GM21528 (cell line): ENCODE measurements around the gene ANXA4.
"Not testable (repeated sequence)": the region's sequence is repeated elsewhere in the genome, so short reads cannot be mapped to it uniquely, and the experiment has no call there.

ENCODE experiments used
- ATAC-seq: cut with Tn5 transposase; IDR thresholded peaks from one replicate; pipeline ENCODE4 v1.9.1; 2021; ENCODE audit warnings: mild to moderate bottlenecking, moderate library complexity; ENCODE audit not compliant: unreplicated experiment, low FRiP score

The ANXA4 gene

DNA sequence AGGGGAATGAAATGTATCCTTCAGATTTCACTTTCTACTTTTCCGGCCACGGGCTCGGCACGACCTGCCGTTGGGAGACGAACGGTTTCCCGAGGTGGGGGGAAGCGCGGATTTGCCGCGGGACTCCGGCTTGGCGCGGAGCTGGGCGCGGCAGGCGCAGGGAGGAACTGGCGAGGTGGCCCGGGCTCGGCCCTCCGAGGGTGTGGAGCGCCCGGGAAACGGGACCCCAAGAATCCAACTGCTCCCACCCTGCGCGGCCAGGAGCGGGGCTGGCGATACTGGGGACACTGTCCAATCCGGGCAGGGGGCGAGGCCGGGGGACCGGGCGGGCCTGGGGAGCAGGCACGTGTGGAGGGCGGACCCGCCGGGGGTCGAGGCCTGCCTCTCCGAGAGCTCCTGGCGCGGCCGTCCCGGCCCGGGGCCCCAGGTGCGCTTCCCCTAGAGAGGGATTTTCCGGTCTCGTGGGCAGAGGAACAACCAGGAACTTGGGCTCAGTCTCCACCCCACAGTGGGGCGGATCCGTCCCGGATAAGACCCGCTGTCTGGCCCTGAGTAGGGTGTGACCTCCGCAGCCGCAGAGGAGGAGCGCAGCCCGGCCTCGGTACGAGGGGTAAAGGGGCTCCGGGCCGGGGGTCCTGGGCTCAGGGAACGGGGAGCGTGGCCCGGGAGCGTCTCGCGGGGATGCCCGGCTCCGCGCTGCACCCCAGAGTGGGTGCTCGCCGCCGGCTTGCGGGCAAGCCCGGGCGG lies at the start of gene ANXA4:
ANXA4 (plus strand) TSS at position 560 of the 747 bp plus-strand sequence. CDS start 39,432 bp downstream, outside the sequence.
- ATAC-seq = peak; percentile 83

DNA sequence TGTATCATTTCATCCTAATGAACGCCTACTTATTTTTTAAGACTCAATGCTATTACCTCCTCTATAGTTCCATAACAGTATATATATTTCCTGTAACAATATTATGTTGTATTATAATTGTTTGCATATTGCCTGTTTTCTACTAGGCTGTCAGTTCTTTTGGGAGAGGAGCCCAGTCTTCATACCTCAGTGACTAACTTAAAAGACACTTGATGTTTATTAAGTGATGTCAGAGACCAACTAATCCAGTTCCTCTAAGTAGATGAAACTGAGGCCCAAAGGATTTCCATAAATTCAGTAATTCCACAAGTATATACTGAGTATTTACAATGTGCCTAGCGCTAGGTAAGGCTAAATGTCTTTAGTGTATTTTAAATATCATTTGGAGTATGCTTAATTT lies 49.5 kb upstream of the ANXA4 start:
- ATAC-seq = no peak

DNA sequence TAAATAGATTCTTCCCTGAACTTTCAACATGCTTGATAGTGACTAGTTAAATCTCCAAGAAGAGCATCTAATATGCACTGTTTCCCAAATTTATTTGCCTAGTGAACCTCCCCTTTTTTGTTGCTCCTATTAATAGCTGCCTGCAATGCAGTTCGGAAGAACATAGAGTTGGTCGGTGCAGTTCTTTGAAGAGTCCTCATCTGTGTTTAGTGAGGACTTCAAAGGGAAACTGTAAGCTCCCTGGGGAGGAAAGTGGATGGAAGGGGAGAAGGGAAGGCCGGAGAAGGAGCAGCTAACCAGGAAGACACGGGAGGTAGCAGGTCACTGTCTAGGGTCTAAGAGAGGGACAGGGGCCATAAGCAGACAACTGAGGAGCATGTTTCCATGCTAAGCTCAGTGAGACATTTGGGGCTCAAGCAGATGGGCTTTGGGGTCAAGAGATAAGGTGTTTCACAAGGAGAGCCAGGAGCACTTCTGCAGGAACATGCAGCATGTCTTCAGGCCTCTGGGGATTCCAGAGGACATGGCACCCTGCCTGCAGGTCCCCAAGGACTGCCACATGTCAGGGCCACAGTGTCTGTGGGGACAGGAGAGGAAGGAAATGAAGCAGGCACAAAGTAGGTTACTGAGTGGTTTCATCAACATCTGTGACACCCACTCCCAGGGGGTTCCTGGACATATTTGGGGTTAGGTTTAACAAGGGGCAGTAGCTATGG lies 48.7 kb upstream of the ANXA4 start:
- no peak for ATAC-seq

DNA sequence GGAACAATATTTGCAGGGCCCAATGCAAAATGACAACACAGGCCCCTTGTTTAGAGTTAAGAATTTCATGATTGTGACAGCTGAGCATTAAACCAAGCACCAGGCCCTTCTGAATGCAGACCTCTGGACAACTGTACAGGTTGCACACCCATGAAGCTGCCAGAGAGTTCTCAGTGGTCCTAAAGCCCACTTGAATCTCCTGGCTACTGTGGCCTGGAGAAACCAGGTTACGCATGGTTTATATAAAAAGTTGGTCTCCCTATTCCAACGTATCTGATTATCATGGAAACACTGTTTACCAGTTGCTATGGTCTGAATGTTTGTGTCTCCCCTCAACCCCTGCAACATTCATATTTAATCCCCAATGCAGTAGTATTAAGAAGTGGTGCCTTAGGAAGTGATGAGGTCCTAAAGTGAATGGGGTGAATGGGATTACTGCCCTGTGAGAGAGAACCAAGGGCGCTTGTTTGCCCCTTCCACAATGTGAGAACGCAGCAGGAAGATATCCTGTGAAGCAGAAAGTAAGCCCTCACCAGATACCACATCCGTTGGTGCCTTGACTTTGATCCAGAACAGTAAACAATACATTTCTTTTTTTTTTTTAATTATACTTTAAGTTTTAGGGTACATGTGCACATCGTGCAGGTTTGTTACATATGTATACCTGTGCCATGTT lies 48.0 kb upstream of the ANXA4 start:
- ATAC-seq = no peak

DNA sequence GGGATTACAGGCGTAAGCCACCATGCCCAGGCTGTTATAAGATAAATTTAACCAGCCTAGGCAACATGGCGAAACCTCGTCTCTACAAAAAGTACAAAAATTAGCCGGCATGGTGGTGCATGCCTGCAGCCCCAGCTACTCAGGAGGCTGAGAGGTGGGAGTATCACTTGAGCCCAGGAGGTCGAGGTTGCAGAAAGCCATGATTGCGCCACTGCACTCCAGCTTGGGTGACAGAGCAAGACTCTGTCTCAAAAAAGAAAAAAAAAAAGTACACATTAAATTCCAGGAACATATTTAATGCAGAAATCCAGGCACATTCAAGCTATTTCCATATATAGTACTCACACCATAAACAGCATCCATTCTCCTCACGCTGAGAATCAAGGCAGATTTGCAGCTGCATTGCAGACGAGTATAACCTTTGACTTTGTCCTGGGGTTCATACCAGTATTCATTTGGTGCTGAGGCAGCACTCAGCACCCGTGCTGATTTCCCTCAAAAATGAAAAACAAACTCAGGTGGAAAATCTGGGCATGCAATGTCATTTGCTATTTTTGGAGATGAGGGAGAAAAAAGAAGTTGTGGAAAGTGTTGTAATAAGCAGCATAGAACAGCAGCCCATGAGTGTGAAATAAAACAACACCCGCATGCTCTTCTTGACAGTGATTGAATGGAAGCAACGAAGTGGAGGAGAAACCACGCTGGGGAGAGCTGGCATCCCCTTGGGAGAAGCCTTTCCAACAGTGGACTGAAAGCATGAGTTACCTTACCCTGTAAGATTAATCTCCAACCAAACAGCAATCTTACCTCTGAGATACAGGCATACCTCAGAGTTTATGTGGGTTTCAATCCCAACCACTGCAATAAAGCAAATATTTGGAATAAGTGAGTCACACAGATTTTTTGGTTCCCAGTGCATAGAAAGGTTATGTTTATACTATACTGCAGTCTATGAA lies 46.8 kb upstream of the ANXA4 start:
- ATAC-seq = no peak

DNA sequence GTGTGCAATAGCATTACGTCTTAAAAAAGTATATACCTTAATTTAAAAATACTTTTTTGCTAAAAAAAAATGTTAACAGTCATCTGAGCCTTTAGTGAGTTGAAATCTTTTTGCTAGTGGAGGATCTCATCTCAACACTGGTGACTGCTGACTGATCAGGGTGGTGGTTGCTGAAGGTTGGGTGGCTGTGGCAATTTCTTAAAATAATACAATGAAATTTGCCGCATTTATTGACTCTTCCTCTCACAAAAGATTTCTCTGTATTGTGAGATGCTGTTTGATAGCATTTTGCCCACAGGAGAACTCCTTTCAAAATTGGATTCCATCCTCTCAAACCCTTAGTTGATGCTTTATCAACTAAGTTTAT lies 46.1 kb upstream of the ANXA4 start:
- no peak for ATAC-seq

DNA sequence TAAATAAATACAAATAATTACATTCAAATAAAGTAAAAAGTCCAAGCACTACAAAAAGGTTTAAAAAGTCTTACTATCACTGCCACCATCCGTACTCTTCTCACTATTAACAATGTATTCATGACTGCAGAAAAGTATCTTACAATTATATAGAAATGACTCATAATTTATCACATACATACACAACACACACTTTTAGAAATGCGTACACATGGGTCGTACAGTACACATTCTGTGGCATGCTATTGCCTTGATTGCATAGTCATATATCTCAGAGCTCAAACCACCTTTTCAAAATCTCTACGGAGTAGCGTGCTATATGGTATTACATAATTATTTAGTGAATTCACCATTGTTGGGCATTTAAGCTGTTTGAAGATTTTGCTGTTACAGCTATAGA lies 41.6 kb upstream of the ANXA4 start:
- ATAC-seq = no peak

DNA sequence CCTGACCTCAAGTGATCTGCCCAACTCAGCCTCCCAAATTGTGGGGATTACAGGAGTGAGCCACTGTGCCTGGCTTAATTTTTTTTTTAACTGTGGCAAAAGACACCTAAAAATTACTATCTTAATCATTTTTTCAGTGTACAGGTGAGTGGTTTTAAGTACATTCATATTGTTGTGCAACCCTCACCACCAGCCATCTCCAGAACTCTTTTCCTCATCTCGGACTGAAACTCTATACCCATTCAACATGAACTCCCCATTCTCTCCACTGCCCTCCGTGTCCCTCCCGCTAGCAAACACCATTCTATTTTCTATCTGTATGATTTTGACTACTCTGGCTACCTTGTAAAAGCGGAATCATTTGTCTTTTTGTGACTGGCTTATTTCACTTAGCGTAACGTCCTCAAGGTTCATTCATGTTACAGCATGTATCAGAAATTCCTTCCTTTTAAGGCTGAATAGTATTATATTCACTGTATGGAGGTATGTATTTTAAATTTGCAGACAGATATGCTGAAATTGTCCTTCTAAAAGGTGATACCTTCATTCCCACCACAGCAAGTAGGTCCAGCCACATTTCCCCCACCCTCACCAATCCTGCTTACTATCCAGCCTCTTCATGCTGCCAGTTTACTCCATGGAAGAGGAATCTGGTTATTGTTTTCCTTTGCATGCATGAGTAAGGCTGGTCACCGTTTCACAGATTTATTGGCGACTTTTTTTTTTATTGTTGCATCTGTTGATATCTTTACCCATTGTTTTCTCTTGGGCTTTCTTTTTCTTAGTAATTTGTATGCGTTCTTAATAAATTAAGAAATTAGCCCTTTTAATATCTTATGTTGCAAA lies 40.6 kb upstream of the ANXA4 start:
- no peak for ATAC-seq

DNA sequence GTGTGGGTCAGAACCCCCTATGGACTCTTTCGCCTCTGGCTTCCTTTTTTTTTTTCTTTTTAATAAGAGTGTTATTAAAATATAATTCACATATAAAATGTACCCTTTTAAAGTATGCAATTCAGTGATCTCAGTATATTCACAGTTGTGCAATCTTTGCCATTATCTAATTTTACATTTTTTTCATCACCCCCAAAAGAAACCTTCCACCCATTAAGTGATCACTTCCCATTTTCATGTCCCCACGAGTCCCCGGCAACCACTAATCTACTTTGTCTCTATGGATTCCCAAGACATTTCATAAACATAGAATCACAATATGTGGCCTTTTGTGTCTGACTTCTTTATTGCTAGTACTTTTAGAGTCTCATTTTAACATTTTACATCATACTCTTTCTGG lies 38.7 kb upstream of the ANXA4 start:
- no peak for ATAC-seq

DNA sequence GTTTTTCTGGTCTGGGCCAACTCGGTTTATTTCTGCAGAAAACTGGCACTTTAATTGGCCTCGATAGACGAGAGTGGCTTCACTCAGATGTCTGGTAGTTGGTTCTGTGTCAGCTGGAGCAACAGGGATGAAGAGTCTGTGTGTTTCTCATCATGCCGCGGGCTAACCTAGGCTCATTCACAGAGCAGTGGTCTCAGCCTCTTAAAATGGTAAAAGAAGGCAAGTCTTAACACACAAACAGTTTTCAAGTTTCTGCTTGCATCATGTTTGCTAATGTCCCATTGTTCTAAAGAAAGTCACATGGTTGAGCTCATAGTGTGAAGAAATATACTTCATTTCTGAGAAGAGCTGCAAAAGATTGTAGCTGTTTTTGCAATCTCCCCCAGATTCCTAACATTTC lies 37.5 kb upstream of the ANXA4 start:
- no peak for ATAC-seq

DNA sequence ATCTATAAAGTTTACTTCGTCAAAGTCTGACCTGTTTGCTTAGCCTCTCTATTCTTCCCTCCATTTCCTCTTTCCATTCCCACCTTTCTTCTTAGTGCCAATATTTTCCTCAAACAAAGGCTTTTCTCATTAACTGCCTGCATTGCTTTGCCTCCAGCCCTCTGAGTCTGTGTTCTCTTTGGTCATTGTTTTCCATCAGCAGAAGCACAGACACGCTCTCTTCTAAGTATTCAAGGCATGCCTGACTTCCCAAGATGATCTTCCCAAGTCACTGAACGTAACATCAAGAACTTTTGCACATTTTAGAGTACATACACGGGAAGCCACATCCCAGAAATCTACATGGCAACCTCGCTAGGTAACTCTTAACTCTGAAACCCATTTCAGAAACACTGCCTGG lies 32.6 kb upstream of the ANXA4 start:
- ATAC-seq = no peak

DNA sequence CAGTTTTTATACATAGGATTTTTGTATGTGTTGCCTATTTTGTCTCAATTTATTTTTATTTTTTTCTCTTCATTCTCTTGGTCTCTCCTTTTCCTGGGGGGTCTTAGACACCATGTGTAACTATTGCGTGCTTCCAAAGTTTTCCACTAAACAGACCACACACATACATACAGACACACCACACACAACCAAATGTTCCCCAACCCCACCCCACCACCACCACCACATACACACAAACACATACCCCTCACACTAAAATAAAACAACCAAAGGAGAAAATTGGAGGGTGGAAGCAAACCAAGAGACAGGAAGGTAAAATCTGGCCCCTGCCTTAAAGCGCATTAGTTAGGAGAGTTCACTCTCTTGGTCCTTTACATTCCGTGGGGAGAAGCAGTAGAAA lies 30.0 kb upstream of the ANXA4 start:
- no peak for ATAC-seq

DNA sequence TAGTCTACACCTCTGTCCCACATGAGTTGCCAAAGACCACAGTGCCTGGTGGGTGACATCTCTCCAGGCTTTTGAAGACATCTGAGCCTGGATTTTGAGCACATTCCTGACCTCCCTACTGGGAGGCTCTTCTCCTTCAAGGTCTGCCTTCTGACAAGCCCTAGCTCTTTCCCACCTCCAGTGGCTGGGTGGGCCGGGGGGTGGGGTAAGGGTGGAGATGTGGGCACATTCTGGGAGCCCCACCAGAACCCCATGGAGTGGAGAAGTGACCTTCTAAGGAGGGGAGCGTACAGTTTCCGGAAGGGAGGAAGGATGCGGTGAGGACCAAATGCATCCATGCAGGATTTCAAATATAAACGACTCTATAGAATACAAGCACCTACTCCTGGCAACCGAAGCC lies 27.9 kb upstream of the ANXA4 start:
- ATAC-seq = no peak

DNA sequence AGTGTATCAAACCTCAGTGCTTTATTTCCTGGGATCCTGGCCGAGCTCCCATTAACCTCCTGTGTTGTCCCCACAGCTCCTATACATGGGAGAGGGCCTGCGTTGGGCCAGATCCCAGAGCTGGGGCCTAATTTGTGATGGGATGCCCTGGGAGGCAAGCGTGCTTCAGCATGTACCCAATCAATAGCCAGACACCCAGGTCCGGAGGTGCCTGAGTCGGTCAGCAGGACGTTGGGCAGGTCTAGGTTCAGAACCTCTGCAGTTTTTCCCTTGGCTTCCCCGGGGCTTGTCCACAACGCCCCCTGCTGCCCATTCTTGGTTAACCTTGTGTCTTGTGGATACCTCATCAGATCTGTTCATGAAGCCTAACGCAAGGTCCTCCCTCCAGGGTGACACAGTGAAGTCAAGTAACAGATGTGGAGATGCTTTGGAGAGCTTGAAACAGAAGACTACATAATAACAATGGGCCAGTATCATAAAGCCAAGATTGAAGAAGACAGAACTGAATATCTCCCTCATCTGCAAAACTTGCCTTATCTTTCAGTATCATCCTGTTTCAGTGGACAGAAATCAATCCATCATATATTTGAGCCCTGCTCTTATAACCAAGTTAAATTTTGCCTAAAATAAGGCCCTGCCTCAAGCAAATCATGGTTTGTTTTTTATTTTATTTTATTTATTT lies 27.3 kb upstream of the ANXA4 start:
- not testable (repeated sequence) for ATAC-seq

DNA sequence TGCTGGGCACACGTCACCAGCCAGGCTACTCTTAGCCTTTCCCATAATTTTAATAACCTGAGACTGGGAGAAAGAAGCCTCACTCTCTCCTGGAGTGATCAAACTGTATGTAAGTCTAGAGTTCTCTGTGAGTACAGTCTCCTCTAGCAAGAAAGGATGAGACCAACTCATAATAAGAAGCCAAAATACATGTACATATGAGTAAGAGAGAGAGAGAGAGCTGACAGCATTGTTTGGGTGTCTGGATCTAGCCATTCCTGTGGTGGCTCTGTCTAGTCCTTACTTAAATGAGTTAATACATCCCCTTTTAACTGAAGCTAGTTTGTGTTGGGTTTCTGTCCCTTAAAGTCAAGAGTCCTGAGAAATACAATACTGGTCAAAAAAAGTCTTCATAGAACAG lies 26.0 kb upstream of the ANXA4 start:
- no peak for ATAC-seq

DNA sequence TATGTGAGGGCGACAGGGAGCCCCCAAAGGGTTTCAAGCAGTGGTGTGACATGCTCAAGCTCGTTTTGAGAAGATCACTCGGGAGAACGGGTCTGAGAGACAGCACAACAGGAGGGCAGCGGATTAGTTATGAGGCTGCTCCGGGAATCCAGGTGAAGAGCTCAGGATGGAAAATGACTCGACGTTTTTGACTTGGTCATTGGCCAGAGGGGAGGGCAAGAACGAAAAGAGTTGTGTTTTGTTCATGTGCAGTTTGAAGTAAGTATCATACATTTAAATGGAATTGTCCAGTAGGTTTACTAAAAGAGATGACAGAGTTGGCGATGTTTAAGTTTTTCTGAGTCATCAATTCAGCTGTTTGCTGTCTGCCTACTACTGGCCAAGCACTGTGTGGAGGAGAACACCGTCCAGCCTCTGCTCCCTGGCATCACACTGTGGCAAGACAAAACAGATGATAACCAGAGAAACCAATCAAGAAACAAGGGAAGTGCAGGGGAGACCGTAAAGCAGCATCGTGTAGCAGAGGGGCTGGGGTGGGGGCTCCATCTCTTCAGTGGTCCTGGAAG lies 25.3 kb upstream of the ANXA4 start:
- ATAC-seq = no peak

DNA sequence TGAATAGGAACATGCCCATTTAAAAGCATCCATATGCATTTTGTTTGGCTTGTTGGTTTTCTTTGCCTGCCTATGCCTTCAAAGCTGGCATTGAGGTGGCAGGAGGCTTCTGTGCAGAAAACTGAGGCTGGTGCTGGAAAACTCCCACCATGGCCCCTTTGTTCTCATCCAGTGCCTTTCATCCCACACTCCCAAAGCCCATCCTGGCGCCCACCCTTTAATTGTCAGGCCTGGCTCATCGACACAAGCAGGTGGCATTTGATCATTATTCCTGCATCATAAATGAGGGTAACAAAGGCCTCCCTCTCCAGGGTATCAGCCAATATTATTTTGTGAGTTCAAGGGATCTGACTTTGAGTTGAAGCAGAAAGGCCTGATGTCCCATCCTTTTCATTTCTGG lies 24.7 kb upstream of the ANXA4 start:
- no peak for ATAC-seq

DNA sequence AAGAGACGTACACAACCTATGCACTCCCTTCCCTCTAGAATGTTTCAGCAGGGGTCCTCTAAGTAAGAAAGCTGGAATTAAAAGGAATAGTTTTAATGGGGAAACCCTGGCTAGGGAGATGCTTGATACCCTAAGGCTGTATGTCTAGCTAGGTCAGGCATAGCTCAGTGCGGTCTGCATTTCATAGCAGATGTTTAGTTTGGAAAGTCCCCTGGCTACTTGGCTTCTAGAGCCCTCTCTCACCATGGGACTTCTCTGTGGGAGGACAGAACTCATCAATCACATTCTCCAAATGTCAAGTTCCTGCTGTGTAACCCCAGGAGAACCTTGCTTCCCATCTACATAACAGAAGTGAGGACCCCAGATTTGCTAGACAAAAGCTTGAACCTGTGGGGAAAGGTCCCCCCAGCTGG lies 24.1 kb upstream of the ANXA4 start:
- no peak for ATAC-seq
